Tibial nerve (tissue), 4 donors: ENCODE measurements around the gene ELOVL6. TPM values are rescaled to one million over a fixed set of nuclear protein-coding genes. Genes with fewer than 3 reads are reported as not detected.

Source experiments
- DNase-seq, 2 donors: peaks; one replicate each; pipeline ENCODE4 v3.0.0-alpha.2; 2019; ENCODE audit warnings: low spot score in 2 of 2
- H3K27ac ChIP-seq, 4 donors: fragments of 200-600 bp; sonication (generic) in 3 of 4; one replicate each; pipeline ENCODE4 v1.5.1; 2017 to 2019; ENCODE audit warnings: mild to moderate bottlenecking in 1 of 4
- H3K27me3 ChIP-seq, 2 donors: fragments of 200-600 bp; sonication (generic) in 1 of 2; one replicate each; pipeline versions ENCODE4 v1.5.1 to v1.6.0; 2017 to 2019
- H3K36me3 ChIP-seq, 3 donors: fragments of 200-600 bp; sonication (generic); one replicate each; pipeline ENCODE4 v1.5.1; 2018 to 2019
- H3K4me1 ChIP-seq, 4 donors: fragments of 200-600 bp; sonication (generic) in 3 of 4; one replicate each; pipeline ENCODE4 v1.5.1; 2017 to 2019
- H3K4me3 ChIP-seq, 4 donors: fragments of 200-600 bp; sonication (generic) in 3 of 4; one replicate each; pipeline ENCODE4 v1.5.1; 2017 to 2019; ENCODE audit warnings: mild to moderate bottlenecking in 1 of 4, moderate library complexity in 1 of 4
- H3K9me3 ChIP-seq, 4 donors: fragments of 200-600 bp; sonication (generic) in 3 of 4; one replicate each; pipeline ENCODE4 v1.5.1; 2017 to 2019
- EP300 ChIP-seq, 2 donors: sonication (generic); formaldehyde crosslinking; IDR thresholded peaks; one replicate each; pipeline ENCODE4 v1.6.1; 2017; ENCODE audit warnings: antibody characterized with exemption in 2 of 2, mild to moderate bottlenecking in 1 of 2
- POLR2A ChIP-seq, 2 donors: fragments of 450-650 bp; IDR thresholded peaks; one replicate each; pipeline ENCODE4 v1.6.1; 2017; ENCODE audit warnings: antibody characterized with exemption in 2 of 2, mild to moderate bottlenecking in 2 of 2, moderate library complexity in 2 of 2
- WGBS, 2 donors: methylation state at CpG; one replicate each; pipeline ENCODE4 v1.1.5; 2018; 5-methylcytosine and 5-hydroxymethylcytosine counted together
- total RNA-seq, 4 donors: library from RNA; depleted of rRNA; stranded (reverse); fragments of >200 nt; gene quantifications; one replicate each; pipeline ENCODE4 v1.1.0, GENCODE V29; 2016
- TF ChIP-seq, protein P1 (sequence below), 5 experiments: fragments of 200-600 bp in 3 of 5; fragments of 450-650 bp in 2 of 5; sonication (generic) in 3 of 5; IDR thresholded peaks; one replicate each; pipeline ENCODE4 v1.5.1; 2016 to 2019; ENCODE audit warnings: antibody characterized with exemption in 5 of 5, mild to moderate bottlenecking in 3 of 5, moderate library complexity in 2 of 5

Gene ELOVL6
- total RNA-seq, 4 donors from 2014 or later, result 3.1 to 8.4 (median 5.4) TPM

DNA sequence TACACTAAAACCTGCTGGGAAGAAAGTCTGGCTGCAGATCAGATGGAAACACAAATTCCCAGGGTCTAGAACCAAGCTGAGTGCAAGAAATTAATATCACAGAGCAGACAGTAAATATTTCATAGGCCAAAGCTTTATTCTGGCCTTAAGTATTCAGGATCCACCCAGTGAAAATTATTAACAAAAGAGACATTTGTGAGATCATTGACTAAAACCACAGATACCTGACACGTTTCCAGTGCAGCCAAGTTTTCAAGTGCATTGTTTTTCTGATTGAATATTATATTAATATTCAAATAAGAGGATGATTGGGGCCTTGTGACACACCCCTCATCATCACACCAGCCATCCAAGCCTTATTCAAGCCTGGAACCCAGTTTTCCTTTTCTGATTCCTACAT, 10.3 kb downstream of the ELOVL6 start:
- Histone ChIP-seq H3K27ac (no peak overlapping the region), H3K4me3 (no peak overlapping the region), H3K27me3 (no peaks in the 10 kb centered on the region), H3K9me3 (no peaks in the 10 kb centered on the region), H3K36me3 (no peaks in the 10 kb centered on the region), H3K4me1 (no peaks in the 10 kb centered on the region)
- DNase-seq, result no peak
- TF ChIP-seq POLR2A (IDR thresholded peaks at IDR 0.05) (no peak), EP300 (IDR thresholded peaks at IDR 0.05) (no peak)
- TF ChIP-seq, protein P1, sequence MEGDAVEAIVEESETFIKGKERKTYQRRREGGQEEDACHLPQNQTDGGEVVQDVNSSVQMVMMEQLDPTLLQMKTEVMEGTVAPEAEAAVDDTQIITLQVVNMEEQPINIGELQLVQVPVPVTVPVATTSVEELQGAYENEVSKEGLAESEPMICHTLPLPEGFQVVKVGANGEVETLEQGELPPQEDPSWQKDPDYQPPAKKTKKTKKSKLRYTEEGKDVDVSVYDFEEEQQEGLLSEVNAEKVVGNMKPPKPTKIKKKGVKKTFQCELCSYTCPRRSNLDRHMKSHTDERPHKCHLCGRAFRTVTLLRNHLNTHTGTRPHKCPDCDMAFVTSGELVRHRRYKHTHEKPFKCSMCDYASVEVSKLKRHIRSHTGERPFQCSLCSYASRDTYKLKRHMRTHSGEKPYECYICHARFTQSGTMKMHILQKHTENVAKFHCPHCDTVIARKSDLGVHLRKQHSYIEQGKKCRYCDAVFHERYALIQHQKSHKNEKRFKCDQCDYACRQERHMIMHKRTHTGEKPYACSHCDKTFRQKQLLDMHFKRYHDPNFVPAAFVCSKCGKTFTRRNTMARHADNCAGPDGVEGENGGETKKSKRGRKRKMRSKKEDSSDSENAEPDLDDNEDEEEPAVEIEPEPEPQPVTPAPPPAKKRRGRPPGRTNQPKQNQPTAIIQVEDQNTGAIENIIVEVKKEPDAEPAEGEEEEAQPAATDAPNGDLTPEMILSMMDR (IDR thresholded peaks at IDR 0.05), result no peak
- 29 to 59% methylated on average over 1 of the region's 1 CpG for WGBS, 2 donors

DNA sequence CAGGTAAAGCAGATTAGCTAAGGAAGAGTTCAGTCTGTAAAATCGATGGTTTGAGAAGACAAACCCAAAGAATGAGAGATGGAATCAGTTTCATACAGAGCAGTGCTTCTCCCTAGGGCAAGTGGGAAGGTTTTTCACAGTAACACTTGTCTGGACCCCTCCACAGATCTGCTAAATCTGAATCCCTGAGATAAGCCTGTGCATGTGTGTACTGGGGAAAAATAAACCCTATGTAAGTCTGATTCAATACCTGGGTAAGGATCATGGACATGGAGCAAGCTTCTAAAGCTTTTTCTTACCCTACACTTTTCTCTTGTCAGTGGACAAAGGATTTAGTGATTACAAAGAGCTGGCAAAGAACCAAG, 13.6 kb downstream of the ELOVL6 start:
- TF ChIP-seq EP300 (IDR thresholded peaks at IDR 0.05) (no peak), POLR2A (IDR thresholded peaks at IDR 0.05) (no peak)
- TF ChIP-seq, protein P1 (IDR thresholded peaks at IDR 0.05), result no peak
- WGBS, 2 donors, result 55 to 81% methylated on average over 1 of the region's 1 CpG

DNA sequence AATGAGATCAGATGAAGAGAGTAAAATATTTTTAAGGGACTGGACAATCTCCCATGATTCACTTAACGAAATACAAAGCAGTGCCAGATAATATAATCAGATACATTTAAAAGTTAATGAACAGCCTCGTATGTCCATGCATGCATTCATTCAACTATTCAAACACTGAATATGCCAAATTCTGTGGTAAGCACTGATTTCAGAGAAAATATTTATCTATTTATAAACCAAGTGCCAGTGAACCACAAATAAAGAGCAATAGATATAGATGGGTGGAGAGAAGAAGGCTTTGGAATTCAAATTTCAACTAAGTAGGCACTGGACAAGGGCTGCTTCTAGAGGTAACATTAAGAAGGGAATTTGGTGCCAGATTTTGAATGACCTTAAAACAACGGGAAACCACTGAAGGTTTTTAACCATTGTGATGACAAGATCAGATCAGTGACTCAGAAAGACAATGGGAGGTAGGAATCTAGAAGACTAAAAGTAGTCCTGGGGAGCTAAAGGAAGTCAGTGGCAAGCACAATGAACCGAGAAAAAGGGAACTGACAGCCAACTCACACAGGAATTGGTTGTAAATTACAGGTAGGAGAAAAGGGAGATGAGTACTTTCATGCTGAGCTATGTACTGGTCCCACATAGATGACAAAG, 14.2 kb downstream of the ELOVL6 start:
- Histone ChIP-seq H3K9me3 (no peaks in the 10 kb centered on the region), H3K27me3 (no peaks in the 10 kb centered on the region), H3K4me1 (no peaks in the 10 kb centered on the region), H3K36me3 (no peaks in the 10 kb centered on the region), H3K27ac (no peak overlapping the region), H3K4me3 (no peak overlapping the region)
- no peak for TF ChIP-seq EP300 (IDR thresholded peaks at IDR 0.05)
- TF ChIP-seq, protein P1 (IDR thresholded peaks at IDR 0.05), result no peak
- no peak for TF ChIP-seq POLR2A (IDR thresholded peaks at IDR 0.05)
- no peak for DNase-seq
- WGBS, 2 donors, result 47 to 52% methylated on average over 4 of the region's 4 CpGs

More for the DNA sequence above, 13.6 kb downstream of the ELOVL6 start:
- Histone ChIP-seq H3K36me3 (no peaks in the 10 kb centered on the region), H3K9me3 (no peaks in the 10 kb centered on the region), H3K27ac (no peak overlapping the region), H3K4me3 (no peak overlapping the region), H3K27me3 (no peaks in the 10 kb centered on the region), H3K4me1 (no peaks in the 10 kb centered on the region)
- DNase-seq, result no peak

DNA sequence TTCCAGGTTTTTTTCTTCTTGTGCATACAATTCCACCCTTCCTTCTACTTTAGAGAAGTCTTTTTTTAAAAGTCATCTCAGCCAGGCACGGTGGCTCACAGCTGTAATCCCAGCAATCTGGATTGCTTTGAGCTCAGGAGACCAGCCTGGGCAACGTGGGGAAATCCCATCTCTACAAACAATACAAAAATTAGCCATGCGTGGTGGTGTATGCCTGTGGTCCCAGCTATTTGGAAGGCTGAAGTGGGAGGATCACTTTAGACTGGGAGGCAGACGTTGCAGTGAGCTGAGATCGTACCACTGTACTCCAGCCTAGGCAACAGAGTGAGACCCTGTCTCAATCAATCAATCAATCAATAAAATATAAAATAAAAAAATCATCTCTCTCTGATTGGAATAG, 14.8 kb downstream of the ELOVL6 start:
- WGBS, 2 donors, result 63 to 74% methylated on average over 5 of the region's 5 CpGs
- no peak for DNase-seq
- Histone ChIP-seq H3K27me3 (no peaks in the 10 kb centered on the region), H3K4me3 (no peak overlapping the region), H3K27ac (no peak overlapping the region), H3K36me3 (no peaks in the 10 kb centered on the region), H3K9me3 (no peaks in the 10 kb centered on the region), H3K4me1 (no peaks in the 10 kb centered on the region)
- TF ChIP-seq, protein P1 (IDR thresholded peaks at IDR 0.05), result no peak
- TF ChIP-seq POLR2A (IDR thresholded peaks at IDR 0.05) (no peak), EP300 (IDR thresholded peaks at IDR 0.05) (no peak)

DNA sequence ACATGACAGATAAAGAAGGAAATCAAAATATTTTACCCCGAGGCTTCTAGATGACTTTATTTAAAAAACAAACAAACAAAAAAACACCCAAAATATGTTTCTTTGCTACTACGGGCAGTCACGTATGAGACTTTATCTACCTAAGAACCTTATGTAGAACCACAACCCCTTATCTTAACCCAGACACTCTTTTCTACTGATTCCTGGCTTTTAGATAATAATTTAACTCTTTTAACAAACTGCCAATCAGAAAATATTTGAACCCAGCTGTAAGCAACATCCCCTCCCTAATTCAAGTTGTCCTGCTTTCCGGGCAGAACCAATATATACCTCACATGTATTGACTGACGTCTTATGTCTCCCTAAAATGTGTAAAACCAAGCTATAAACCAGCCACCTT, 15.4 kb downstream of the ELOVL6 start:
- H3K4me1 ChIP-seq, result no peaks in the 10 kb centered on the region
- no peak for DNase-seq
- H3K9me3 ChIP-seq, result no peaks in the 10 kb centered on the region
- no peak for TF ChIP-seq POLR2A (IDR thresholded peaks at IDR 0.05)
- 88 to 91% methylated on average over 5 of the region's 5 CpGs for WGBS, 2 donors
- no peaks in the 10 kb centered on the region for H3K27me3 ChIP-seq
- no peaks in the 10 kb centered on the region for H3K36me3 ChIP-seq
- no peak overlapping the region for H3K27ac ChIP-seq
- no peak overlapping the region for H3K4me3 ChIP-seq

DNA sequence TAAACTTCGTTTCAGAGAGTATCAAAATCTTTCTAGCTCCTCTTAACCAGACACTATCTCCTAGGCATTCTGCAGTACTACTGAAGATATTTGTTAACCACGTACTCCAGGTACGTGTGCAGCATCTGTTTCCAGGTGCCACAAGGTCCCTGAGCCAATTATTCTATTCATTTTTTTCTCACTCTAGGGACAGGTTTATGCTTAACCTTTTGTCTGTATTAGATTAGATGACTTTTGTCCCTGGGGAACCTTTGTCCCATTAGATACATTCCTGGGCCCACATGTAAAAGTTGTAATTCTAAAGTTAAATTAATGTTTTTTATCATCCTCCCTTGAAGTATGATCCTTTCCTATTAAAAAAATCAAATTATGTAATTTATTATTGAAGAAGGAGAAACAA, 16.5 kb downstream of the ELOVL6 start:
- H3K27ac ChIP-seq, result no peak overlapping the region
- H3K27me3 ChIP-seq, result no peaks in the 10 kb centered on the region
- 92 to 96% methylated on average over 3 of the region's 3 CpGs for WGBS, 2 donors
- no peaks in the 10 kb centered on the region for H3K36me3 ChIP-seq
- no peak overlapping the region for H3K4me3 ChIP-seq
- no peak for DNase-seq
- no peaks in the 10 kb centered on the region for H3K9me3 ChIP-seq
- TF ChIP-seq POLR2A (IDR thresholded peaks at IDR 0.05) (no peak), EP300 (IDR thresholded peaks at IDR 0.05) (no peak)
- TF ChIP-seq, protein P1 (IDR thresholded peaks at IDR 0.05), result no peak
- no peaks in the 10 kb centered on the region for H3K4me1 ChIP-seq
